SIG-M5 treated with dmso at 0.1 percent for 504 hours (cell line): ENCODE data around the gene MAP1A.
A peak's percentile ranks its signal among the peaks of the same experiment; 100 is the strongest.

ENCODE experiments used
- DNase-seq: peaks from one replicate; lab custom pipeline; 2025; ENCODE audit not compliant: unreplicated experiment; lab: John Stamatoyannopoulos, UW

The MAP1A gene

DNA sequence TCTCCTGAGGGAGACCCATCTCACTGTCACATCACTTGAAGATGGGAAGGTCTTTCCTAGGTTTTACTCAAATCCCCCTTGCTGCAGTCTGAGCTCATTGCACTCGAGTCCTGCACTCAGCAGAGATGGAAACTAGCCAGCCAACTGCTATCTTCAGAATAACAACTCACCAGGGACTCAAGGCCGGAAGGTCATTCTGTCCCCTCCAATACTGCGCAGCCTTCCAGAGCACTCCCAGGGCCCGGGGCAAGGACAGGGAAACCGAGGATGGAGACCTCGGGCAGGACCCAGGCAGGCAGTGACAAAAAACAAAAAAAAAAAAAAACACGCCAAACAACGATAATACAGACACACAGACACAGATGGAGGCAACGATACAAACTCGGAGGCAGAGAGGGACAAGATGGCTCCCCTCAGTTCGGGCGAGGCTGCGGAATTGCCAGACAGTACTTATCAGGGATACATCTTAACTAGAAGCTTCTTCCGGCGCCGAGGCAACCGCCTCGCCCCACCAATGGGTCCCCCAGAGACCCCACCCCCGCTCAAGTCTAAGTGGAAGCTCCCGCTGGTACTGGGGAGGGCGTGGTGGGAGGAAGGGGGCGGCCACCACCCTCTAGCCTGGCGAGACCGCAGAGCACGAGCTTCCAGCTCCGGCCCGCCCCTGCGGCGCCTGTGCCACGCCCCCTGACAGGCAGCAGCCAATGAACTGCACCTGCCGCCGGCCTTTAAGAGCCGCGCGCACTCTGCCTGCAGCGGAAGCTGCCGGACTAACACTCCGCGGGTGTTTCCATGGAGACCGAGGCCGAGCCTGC, 7.0 kb upstream of the MAP1A start:
- DNase-seq = peak; percentile 96

DNA sequence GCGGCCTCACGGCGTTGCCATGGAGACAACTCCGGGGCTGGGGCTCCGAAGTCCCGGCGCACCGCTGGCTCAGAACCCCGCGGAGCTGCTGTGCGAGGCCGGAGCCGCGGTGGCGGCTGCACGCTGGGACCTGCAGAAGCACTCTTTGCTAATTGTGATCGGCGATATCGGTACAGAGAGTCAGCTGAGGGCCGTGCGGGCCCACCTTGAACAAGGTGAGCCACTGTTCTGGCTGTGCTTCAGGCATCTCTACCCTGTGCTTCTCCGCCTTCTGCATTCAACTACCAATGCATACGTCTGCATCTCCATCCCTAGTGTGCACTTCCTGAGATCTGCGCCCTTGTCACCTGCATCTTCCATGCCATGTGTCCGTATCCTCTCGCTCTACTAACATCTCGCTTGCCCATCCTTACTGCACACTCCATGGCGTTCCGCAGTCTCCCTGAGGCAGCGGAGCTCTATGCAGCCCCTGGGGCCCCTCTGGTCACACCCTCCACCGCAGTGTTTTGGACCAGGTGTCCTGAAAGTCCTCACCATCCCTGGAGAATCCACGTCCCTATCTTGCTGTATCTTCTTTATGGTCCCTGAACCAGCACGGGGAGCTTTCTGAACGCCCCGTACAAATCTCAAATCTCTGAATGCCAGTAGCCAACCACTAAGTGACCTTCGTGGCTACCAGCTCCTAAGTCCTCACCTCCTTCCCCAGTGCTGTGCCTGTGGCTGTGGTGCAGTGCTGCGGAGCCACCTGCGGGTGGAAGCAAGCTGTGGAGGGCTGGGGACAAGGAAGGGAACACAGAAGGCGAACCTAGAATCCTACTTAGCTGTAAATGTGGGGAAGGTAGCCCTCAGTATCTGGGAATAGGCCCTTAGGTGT, 6.2 kb upstream of the MAP1A start:
- DNase-seq = peak; percentile 49

GRCh38 chr15:43513550-43513949, 3.9 kb upstream of the MAP1A start:
- DNase-seq = no peak

- no peak for DNase-seq
These were observed 3.0 kb upstream of the MAP1A start for GRCh38 chr15:43514241-43515057.

DNA sequence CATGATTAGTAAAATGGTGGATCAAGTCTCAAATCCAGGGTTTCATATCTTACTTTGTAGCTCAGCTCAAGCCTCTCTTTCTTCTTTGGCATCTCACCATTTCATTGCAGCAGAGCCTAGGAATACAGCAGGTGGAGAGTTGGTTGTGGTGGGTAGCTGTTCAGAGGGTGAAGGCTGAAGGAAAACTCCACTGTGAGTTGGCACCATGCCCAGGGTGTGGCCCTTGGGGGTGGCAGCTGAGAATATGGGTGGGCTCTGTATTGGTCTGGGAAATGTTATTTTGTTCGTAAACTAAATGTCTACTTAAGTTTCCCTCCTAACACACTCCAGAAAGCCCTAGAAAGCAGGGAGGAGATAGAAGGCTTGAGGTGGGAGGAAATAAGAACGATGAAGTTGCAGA, 1.7 kb upstream of the MAP1A start:
- no peak for DNase-seq

- no peak for DNase-seq
These were observed 1.2 kb upstream of the MAP1A start for GRCh38 chr15:43516185-43516584.

DNA sequence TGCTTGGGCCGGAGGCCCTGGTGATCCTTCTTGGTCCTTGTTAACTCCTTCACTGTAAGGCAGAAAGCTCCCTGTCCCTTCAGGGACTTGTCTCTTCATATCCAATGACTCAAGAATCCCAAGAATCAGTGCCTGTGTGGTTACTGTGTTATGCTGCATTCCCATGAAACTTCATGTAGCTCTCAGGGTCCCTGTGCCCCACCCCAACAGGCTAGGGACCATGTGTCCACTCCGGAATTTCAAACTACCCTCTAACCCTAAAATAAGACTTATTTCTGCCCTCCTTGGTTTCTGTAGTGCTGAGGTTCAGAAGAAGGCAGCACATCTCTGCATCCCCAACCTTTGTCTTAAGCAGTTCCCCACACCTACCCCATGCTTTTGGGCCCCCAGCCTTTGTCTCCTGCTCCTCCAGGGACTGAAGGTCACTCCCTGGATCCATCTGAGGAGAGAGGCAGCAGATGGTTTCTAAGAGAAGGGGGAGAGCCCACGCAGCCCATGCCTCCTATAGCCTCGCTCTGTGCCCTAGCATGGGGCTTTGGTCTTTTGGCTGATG, 531 bp upstream of the MAP1A start:
- no peak for DNase-seq

DNA sequence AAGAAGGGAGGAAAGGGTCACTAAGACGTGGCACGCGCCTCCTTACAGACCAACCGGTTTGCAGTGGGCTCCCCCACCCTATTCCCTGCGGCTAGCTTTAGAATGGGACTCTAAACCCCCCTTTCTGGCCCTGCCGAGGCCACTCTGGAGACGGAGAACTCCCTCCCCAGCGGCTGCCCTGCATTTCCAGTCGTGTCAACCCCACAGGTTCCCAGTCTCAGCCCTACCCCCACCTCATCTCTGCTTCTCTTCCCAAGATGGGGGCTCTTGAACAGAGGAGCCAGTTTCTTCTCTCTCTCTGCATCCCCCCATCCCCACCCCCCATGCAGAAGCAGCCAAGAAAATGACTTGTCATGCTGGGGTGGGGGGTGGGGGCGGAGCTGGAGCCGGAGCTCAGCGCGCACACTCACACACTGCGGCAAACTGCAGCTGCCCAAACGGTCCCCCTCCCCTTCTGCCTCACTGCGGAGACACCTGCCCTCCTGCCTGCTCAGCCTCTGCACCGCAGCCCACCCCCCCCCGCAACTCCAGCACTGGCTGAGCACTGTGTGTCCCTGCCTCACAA, 871 bp downstream of the MAP1A start:
- DNase-seq = no peak

DNA sequence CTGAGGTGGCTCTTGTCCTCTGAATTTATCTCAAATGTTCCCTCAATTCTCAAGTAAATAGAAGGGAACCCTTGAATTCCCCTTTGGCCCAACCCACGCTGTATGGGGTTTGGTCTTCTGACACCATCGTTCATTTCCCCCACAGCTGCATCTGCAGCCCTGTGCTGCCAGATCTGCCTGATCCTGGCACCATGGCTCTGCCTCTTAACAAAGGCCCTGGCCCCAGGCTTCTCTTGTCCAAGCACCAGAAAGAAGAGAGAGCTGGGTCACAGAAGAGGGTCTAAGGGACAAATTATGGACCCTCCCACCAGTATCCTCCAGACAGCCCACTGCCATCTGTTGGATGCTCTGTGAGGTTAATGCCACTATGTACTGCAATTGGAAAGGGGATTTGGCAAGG, 1.8 kb downstream of the MAP1A start:
- no peak for DNase-seq

GRCh38 chr15:43520138-43520537, 2.7 kb downstream of the MAP1A start:
- no peak for DNase-seq

DNA sequence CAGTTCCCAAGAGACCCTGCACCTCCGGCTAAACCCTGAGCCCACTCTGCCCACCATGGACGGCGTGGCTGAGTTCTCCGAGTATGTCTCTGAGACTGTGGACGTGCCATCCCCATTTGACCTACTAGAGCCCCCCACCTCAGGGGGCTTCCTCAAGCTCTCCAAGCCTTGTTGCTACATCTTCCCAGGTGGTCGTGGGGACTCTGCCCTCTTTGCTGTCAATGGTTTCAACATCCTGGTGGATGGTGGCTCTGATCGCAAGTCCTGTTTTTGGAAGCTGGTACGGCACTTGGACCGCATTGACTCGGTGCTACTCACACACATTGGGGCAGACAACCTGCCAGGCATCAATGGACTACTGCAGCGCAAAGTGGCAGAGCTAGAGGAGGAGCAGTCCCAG, 4.0 kb downstream of the MAP1A start:
- no peak for DNase-seq

DNA sequence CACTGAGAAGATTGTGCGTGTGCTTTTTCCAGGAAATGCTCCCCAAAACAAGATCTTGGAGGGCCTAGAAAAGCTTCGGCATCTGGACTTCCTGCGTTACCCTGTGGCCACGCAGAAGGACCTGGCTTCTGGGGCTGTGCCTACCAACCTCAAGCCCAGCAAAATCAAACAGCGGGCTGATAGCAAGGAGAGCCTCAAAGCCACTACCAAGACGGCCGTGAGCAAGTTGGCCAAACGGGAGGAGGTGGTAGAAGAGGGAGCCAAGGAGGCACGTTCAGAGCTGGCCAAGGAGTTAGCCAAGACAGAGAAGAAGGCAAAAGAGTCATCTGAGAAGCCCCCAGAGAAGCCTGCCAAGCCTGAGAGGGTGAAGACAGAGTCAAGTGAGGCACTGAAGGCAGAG, 4.8 kb downstream of the MAP1A start:
- no peak for DNase-seq

DNA sequence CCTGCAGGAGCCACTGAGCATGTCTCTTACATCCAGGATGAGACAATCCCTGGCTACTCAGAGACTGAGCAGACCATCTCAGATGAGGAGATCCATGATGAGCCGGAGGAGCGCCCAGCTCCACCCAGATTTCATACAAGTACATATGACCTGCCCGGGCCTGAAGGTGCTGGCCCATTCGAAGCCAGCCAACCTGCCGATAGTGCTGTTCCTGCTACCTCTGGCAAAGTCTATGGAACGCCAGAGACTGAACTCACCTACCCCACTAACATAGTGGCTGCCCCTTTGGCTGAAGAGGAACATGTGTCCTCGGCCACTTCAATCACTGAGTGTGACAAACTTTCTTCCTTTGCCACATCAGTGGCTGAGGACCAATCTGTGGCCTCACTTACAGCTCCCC, 6.2 kb downstream of the MAP1A start:
- DNase-seq = no peak

GRCh38 chr15:43524254-43524845, 6.9 kb downstream of the MAP1A start:
- no peak for DNase-seq

- DNase-seq = no peak
These were observed 7.7 kb downstream of the MAP1A start for GRCh38 chr15:43525131-43525530.

GRCh38 chr15:43526261-43526930, 9.0 kb downstream of the MAP1A start:
- DNase-seq = no peak

DNA sequence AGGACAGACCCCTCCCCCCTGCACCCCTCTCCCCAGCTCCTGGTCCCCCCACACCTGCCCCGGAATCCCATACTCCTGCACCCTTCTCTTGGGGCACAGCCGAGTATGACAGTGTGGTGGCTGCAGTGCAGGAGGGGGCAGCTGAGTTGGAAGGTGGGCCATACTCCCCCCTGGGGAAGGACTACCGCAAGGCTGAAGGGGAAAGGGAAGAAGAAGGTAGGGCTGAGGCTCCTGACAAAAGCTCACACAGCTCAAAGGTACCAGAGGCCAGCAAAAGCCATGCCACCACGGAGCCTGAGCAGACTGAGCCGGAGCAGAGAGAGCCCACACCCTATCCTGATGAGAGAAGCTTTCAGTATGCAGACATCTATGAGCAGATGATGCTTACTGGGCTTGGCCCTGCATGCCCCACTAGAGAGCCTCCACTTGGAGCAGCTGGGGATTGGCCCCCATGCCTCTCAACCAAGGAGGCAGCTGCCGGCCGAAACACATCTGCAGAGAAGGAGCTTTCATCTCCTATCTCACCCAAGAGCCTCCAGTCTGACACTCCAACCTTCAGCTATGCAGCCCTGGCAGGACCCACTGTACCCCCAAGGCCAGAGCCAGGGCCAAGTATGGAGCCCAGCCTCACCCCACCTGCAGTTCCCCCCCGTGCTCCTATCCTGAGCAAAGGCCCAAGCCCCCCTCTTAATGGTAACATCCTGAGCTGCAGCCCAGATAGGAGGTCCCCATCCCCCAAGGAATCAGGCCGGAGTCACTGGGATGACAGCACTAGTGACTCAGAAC, 9.8 kb downstream of the MAP1A start:
- DNase-seq = no peak

GRCh38 chr15:43527802-43528541, 10.6 kb downstream of the MAP1A start:
- no peak for DNase-seq
